A204.1 (cell line): ENCODE measurements around the gene FBXW4.
"Not testable (repeated sequence)": the region's sequence is repeated elsewhere in the genome, so short reads cannot be mapped to it uniquely, and the experiment has no call there.

Experiments used
- FAIRE-seq: peaks from 2 replicates; lab custom pipeline; 2012; peaks lifted over from hg19 to GRCh38; lab: Jason Lieb, UNC

FBXW4 gene

GRCh38 chr10:101655570-101655969, 39.4 kb downstream of the FBXW4 start:
- no peak for FAIRE-seq

- no peak for FAIRE-seq
These were observed 41.4 kb downstream of the FBXW4 start for GRCh38 chr10:101653536-101653935.

GRCh38 chr10:101651336-101651735, 43.6 kb downstream of the FBXW4 start:
- FAIRE-seq, result no peak

- FAIRE-seq, result no peak
These were observed 44.1 kb downstream of the FBXW4 start for GRCh38 chr10:101650863-101651262.

GRCh38 chr10:101649525-101650085, 45.4 kb downstream of the FBXW4 start:
- FAIRE-seq, result no peak

GRCh38 chr10:101647255-101647654, 47.7 kb downstream of the FBXW4 start:
- no peak for FAIRE-seq

- FAIRE-seq, result no peak
These were observed 48.6 kb downstream of the FBXW4 start for GRCh38 chr10:101646364-101646763.

- FAIRE-seq, result no peak
These were observed 49.3 kb downstream of the FBXW4 start for GRCh38 chr10:101645659-101646058.

GRCh38 chr10:101644002-101644401, 51.0 kb downstream of the FBXW4 start:
- no peak for FAIRE-seq

- no peak for FAIRE-seq
These were observed 51.4 kb downstream of the FBXW4 start for GRCh38 chr10:101643546-101643945.

GRCh38 chr10:101639141-101639900, 55.6 kb downstream of the FBXW4 start:
- no peak for FAIRE-seq

GRCh38 chr10:101633510-101633909, 61.5 kb downstream of the FBXW4 start:
- FAIRE-seq, result not testable (repeated sequence)

GRCh38 chr10:101631821-101632475, 63.0 kb downstream of the FBXW4 start:
- no peak for FAIRE-seq

GRCh38 chr10:101630633-101630920, 64.4 kb downstream of the FBXW4 start:
- FAIRE-seq, result no peak

- FAIRE-seq, result no peak
These were observed 64.9 kb downstream of the FBXW4 start for GRCh38 chr10:101629837-101630632.

GRCh38 chr10:101625821-101626412, 69.1 kb downstream of the FBXW4 start:
- no peak for FAIRE-seq

GRCh38 chr10:101624526-101625102, 70.4 kb downstream of the FBXW4 start:
- no peak for FAIRE-seq

GRCh38 chr10:101623528-101623927, 71.4 kb downstream of the FBXW4 start:
- FAIRE-seq, result no peak

GRCh38 chr10:101619983-101620382, 75.0 kb downstream of the FBXW4 start:
- FAIRE-seq, result no peak

- FAIRE-seq, result no peak
These were observed 76.1 kb downstream of the FBXW4 start for GRCh38 chr10:101618871-101619270.

- no peak for FAIRE-seq
These were observed 77.0 kb downstream of the FBXW4 start for GRCh38 chr10:101617824-101618568.
